ENCODE data around the gene PLB1.

Gene PLB1

GRCh38 chr2:28612131-28612812 is 116.4 kb downstream of the PLB1 start:
- Histone ChIP-seq H3K4me2 (ENCODE audit: low read length) (no peak overlapping the region), H2AFZ (ENCODE audit: low read length) (no peak overlapping the region), H3K9ac (ENCODE audit: low read length) (no peak overlapping the region), H3K79me2 (ENCODE audit: insufficient read depth, low read length) (no peaks in the 10 kb centered on the region), H3K27ac (ENCODE audit: low read depth, low read length, poor library complexity, severe bottlenecking) (no peak overlapping the region), H4K20me1 (ENCODE audit: insufficient read depth, low read length) (no peaks in the 10 kb centered on the region), H3F3A (ENCODE audit: insufficient read depth, low read length) (no peaks in the 10 kb centered on the region), H3K36me3 (ENCODE audit: insufficient read depth, low read length) (no peaks in the 10 kb centered on the region), H3K4me3 (ENCODE audit: low read depth, low read length, poor library complexity, severe bottlenecking) (no peak overlapping the region), H3K27me3 (ENCODE audit: insufficient read depth, low read length) (peaks cover 7% of the 10 kb centered on the region; the same call in 1 of the 2 replicates), H3K9me3 (ENCODE audit: low read length) (no peaks in the 10 kb centered on the region), H3K9me2 (ENCODE audit: low read depth, low read length) (no peaks in the 10 kb centered on the region), H3K4me1 (ENCODE audit: insufficient read depth, low read length, severe bottlenecking) (no peaks in the 10 kb centered on the region)
- no peak for TF ChIP-seq EZH2 (IDR thresholded peaks at IDR 0.05; ENCODE audit: borderline replicate concordance, low read length)
- no peak for TF ChIP-seq CTCF (IDR thresholded peaks at IDR 0.05; ENCODE audit: low read length)

- Histone ChIP-seq H3K4me3 (ENCODE audit: low read depth, low read length, poor library complexity, severe bottlenecking) (no peak overlapping the region), H3K27me3 (ENCODE audit: insufficient read depth, low read length) (peaks cover 7% of the 10 kb centered on the region), H3K36me3 (ENCODE audit: insufficient read depth, low read length) (no peaks in the 10 kb centered on the region), H3F3A (ENCODE audit: insufficient read depth, low read length) (no peaks in the 10 kb centered on the region), H3K9ac (ENCODE audit: low read length) (no peak overlapping the region), H3K4me2 (ENCODE audit: low read length) (no peak overlapping the region), H3K4me1 (ENCODE audit: insufficient read depth, low read length, severe bottlenecking) (no peaks in the 10 kb centered on the region), H3K27ac (ENCODE audit: low read depth, low read length, poor library complexity, severe bottlenecking) (no peak overlapping the region), H3K9me3 (ENCODE audit: low read length) (no peaks in the 10 kb centered on the region), H4K20me1 (ENCODE audit: insufficient read depth, low read length) (no peaks in the 10 kb centered on the region), H3K79me2 (ENCODE audit: insufficient read depth, low read length) (no peaks in the 10 kb centered on the region), H3K9me2 (ENCODE audit: low read depth, low read length) (no peaks in the 10 kb centered on the region), H2AFZ (ENCODE audit: low read length) (no peak overlapping the region)
- TF ChIP-seq EZH2 (IDR thresholded peaks at IDR 0.05; ENCODE audit: borderline replicate concordance, low read length) = no peak
- no peak for TF ChIP-seq CTCF (IDR thresholded peaks at IDR 0.05; ENCODE audit: low read length)
These were observed 117.3 kb downstream of the PLB1 start for GRCh38 chr2:28613186-28613585.

DNA sequence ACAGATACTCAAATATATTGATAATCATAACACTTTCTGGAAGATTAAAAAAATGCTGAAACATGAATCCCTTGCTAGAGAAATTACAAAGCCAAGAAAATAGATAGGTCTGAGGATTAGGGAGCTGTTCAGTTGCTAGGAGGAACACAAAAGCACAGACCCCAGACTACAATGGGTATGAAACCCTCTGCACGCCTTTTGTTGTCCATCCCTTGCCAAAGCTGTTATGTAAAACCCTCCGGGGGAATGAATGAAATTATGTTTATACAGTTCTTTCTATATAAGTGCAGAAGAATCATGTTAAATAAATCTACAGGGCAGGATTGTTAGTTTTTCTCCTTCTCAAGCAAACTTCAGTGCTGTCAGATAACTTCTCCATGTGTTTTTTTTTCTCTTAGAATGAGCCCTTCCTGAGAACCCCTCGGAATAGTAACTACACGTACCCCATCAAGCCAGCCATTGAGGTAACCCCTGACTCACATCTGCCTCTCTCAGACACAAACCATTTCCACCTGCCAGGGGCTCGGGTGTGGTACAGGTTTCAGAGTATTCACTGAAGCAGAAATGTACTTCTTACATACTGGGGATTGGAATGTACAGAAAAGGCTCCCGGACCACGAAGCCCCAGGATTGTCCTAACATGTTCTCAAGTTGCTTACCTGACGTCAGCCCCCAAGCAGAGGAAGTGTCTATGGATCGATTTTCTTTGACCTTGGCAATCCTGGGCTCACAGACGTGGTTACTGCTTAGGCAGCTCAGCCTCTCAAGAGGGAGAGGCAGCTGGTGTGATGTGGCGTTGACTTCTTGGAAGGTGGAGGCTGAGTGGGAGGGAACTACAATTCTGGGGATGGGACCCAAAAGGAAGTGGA is 118.0 kb downstream of the PLB1 start:
- TF ChIP-seq CTCF (IDR thresholded peaks at IDR 0.05; ENCODE audit: low read length) (no peak), EZH2 (IDR thresholded peaks at IDR 0.05; ENCODE audit: borderline replicate concordance, low read length) (no peak)
- no peaks in the 10 kb centered on the region for H3K36me3 ChIP-seq (ENCODE audit: insufficient read depth, low read length)
- no peak overlapping the region for H3K27ac ChIP-seq (ENCODE audit: low read depth, low read length, poor library complexity, severe bottlenecking)
- no peaks in the 10 kb centered on the region for H3K4me1 ChIP-seq (ENCODE audit: insufficient read depth, low read length, severe bottlenecking)
- no peak overlapping the region for H3K4me3 ChIP-seq (ENCODE audit: low read depth, low read length, poor library complexity, severe bottlenecking)
- H3K79me2 ChIP-seq (ENCODE audit: insufficient read depth, low read length) = no peaks in the 10 kb centered on the region
- H3K9ac ChIP-seq (ENCODE audit: low read length) = no peak overlapping the region
- no peak overlapping the region for H3K4me2 ChIP-seq (ENCODE audit: low read length)
- H4K20me1 ChIP-seq (ENCODE audit: insufficient read depth, low read length) = no peaks in the 10 kb centered on the region
- H3K27me3 ChIP-seq (ENCODE audit: insufficient read depth, low read length) = peaks cover 7% of the 10 kb centered on the region
- no peaks in the 10 kb centered on the region for H3F3A ChIP-seq (ENCODE audit: insufficient read depth, low read length)
- no peaks in the 10 kb centered on the region for H3K9me3 ChIP-seq (ENCODE audit: low read length)
- H3K9me2 ChIP-seq (ENCODE audit: low read depth, low read length) = no peaks in the 10 kb centered on the region
- H2AFZ ChIP-seq (ENCODE audit: low read length) = no peak overlapping the region

Measured in OCI-LY1 (cell line).